Kidney (tissue), 14 donors: Measurements from ENCODE around the gene CMTM7. TPM values are rescaled to one million over a fixed set of nuclear protein-coding genes. Genes with fewer than 3 reads are reported as not detected.
"Not testable (repeated sequence)": the region's sequence is repeated elsewhere in the genome, so short reads cannot be mapped to it uniquely, and the experiment has no call there.

Experiments used
- DNase-seq, 5 donors: peaks; one replicate each; pipeline ENCODE4 v3.0.0-alpha.2; 2013 to 2020
- FAIRE-seq: peaks from 2 replicates; lab custom pipeline; 2012; peaks lifted over from hg19 to GRCh38; lab: Jason Lieb, UNC
- H3K27ac ChIP-seq, 2 donors: one replicate each; pipeline ENCODE4 v1.7.0; 2013; ENCODE audit warnings: low read depth in 2 of 2, low read length in 2 of 2, inconsistent platforms in 1 of 2
- H3K27me3 ChIP-seq: one replicate; pipeline ENCODE4 v1.7.1; 2013; ENCODE audit warnings: low read length, inconsistent platforms; ENCODE audit not compliant: control insufficient read depth, insufficient read depth
- H3K36me3 ChIP-seq, 3 donors: one replicate each; pipeline versions ENCODE4 v1.7.0 to v1.7.1; 2013; ENCODE audit warnings: low read length in 3 of 3, control low read depth in 1 of 3, inconsistent platforms in 1 of 3; ENCODE audit not compliant: insufficient read depth in 3 of 3, control insufficient read depth in 2 of 3
- H3K4me1 ChIP-seq, 3 donors: one replicate each; pipeline versions ENCODE4 v1.7.0 to v1.7.1; 2013; ENCODE audit warnings: low read length in 3 of 3, inconsistent platforms in 1 of 3, low read depth in 1 of 3; ENCODE audit not compliant: control insufficient read depth in 2 of 3, insufficient read depth in 2 of 3
- H3K4me3 ChIP-seq, 3 donors: one replicate each; pipeline versions ENCODE4 v1.7.0 to v1.8.1; 2013; ENCODE audit warnings: low read length in 3 of 3, control low read depth in 1 of 3, inconsistent platforms in 1 of 3
- H3K9ac ChIP-seq, 3 donors: one replicate each; pipeline versions ENCODE4 v1.7.0 to v1.7.1; 2013; ENCODE audit warnings: low read length in 3 of 3, control low read depth in 1 of 3, inconsistent platforms in 1 of 3
- H3K9me3 ChIP-seq, 3 donors: one replicate each; pipeline versions ENCODE4 v1.7.0 to v1.7.1; 2013; ENCODE audit warnings: low read length in 3 of 3, control low read depth in 1 of 3, inconsistent platforms in 1 of 3; ENCODE audit not compliant: control insufficient read depth in 2 of 3, insufficient read depth in 1 of 3
- intact Hi-C: fragments of 100-400 bp; cut with DNase I; formaldehyde crosslinking; loops from one replicate; pipeline ENCODE4 v1.11.1; 2022
- polyA plus RNA-seq: library from polyadenylated mRNA; stranded (reverse); fragments of 350-450 nt; fragmentation: Illumina TruSeq; extraction: RNeasy Lipid Tissue Mini Kit (QIAGEN cat#74804); gene quantifications from one replicate; pipeline ENCODE4 v1.2.3, GENCODE V29; 2014; ENCODE audit warnings: low read depth, low replicate concordance; ENCODE audit not compliant: insufficient read depth
- total RNA-seq: library from RNA; stranded (reverse); fragmentation: NEBNext Ultra II Directional; extraction: Animal tissue kit (Norgen Biotek cat#: 25700); gene quantifications from one replicate; pipeline ENCODE4 v1.2.1, GENCODE V29; 2021
- TF ChIP-seq, protein P1 (sequence below): IDR thresholded peaks from 3 replicates; pipeline ENCODE4 v1.5.1; 2012; ENCODE audit warnings: mild to moderate bottlenecking, moderate library complexity, borderline replicate concordance; ENCODE audit not compliant: insufficient read depth; ENCODE audit errors: extremely low read depth
- donor health status: control.
- donor health status: control.
- donor health status: control.
- donor health status: control.
- donor health status: control.
- donor health status: DM: yes; HTN: yes; CAD: no.
- donor health status: Normal renal cell carcinoma (clear cell type).

The CMTM7 gene
- total and polyA plus RNA-seq, 2 donors from 2014 or later, result 26.0 to 38.2 TPM

DNA sequence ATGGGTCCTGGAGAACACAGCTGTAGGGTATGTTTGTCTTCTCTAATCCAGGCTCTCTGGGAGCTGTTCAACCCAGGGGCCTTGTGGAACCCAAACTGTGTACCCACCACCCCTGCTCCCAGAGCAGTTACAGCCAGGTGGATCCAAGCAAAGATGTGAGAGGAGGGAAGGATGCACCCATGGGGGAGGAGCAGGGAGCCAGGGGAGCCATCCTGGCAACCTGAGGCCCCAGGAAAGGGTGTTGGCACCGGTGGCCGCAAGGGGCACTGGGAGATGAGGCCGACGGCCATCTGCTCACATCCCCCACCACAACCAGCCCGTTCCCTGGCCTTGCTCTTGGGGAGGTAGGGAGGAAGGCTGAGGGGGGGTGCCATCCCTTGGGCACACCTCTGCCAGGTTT, 67.8 kb downstream of the CMTM7 start:
- H3K36me3 ChIP-seq, result no peaks in the 10 kb centered on the region
- H3K4me3 ChIP-seq, result no peak overlapping the region
- H3K9me3 ChIP-seq, result no peaks in the 10 kb centered on the region
- DNase-seq (no peak), FAIRE-seq (no peak)
- no peaks in the 10 kb centered on the region for H3K27me3 ChIP-seq
- no peak overlapping the region for H3K9ac ChIP-seq
- H3K4me1 ChIP-seq, result peaks cover 0 to 2% (median 0%) of the 10 kb centered on the region in 3 donors
- intact Hi-C loops, result no loop called here
- no peak overlapping the region for H3K27ac ChIP-seq
- TF ChIP-seq, protein P1, sequence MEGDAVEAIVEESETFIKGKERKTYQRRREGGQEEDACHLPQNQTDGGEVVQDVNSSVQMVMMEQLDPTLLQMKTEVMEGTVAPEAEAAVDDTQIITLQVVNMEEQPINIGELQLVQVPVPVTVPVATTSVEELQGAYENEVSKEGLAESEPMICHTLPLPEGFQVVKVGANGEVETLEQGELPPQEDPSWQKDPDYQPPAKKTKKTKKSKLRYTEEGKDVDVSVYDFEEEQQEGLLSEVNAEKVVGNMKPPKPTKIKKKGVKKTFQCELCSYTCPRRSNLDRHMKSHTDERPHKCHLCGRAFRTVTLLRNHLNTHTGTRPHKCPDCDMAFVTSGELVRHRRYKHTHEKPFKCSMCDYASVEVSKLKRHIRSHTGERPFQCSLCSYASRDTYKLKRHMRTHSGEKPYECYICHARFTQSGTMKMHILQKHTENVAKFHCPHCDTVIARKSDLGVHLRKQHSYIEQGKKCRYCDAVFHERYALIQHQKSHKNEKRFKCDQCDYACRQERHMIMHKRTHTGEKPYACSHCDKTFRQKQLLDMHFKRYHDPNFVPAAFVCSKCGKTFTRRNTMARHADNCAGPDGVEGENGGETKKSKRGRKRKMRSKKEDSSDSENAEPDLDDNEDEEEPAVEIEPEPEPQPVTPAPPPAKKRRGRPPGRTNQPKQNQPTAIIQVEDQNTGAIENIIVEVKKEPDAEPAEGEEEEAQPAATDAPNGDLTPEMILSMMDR, result no peak

DNA sequence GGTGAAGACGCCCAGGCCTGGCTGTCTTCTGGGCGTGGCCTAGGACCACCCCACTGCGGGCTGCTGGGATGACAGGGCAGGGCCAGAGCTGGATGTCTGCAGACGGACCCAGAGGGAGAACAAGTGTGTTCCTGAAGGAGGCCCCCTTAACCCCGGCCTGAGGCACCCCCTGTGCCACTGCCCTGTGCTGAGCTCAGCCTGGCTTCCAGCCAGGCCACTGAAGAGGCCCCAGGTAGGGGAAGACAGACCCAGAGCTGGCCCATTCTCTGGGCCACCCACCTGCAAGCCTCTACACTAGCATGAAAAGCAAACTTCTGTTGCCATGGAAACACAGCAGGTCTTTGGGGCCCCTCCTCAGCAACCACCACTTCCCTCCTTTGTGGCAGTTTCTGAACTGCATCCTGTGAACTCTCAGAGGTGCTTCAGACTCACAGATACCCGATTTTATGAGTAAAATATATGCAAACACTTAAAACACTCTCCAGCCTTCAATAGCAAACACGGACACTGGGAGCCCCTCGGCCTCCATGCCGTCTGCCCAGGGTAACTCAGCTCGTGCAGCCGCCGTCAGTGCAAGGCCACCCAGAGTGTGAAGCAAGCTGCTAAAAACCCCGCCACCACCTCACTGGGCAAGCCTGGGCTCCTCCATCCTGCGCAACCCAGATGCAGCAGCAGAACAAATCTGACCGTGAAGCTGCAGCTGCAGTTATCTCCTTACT, 68.5 kb downstream of the CMTM7 start:
- no peak for FAIRE-seq
- peaks cover 0 to 2% (median 0%) of the 10 kb centered on the region in 3 donors for H3K4me1 ChIP-seq
- no peaks in the 10 kb centered on the region for H3K9me3 ChIP-seq
- intact Hi-C loops, result no loop called here
- TF ChIP-seq, protein P1, result no peak
- H3K36me3 ChIP-seq, result no peaks in the 10 kb centered on the region
- H3K9ac ChIP-seq, result no peak overlapping the region
- peak in 3 of 5 donors; percentile 54 to 57 (median 57) for DNase-seq
- H3K27ac ChIP-seq, result no peak overlapping the region
- H3K4me3 ChIP-seq, result no peak overlapping the region
- H3K27me3 ChIP-seq, result no peaks in the 10 kb centered on the region

DNA sequence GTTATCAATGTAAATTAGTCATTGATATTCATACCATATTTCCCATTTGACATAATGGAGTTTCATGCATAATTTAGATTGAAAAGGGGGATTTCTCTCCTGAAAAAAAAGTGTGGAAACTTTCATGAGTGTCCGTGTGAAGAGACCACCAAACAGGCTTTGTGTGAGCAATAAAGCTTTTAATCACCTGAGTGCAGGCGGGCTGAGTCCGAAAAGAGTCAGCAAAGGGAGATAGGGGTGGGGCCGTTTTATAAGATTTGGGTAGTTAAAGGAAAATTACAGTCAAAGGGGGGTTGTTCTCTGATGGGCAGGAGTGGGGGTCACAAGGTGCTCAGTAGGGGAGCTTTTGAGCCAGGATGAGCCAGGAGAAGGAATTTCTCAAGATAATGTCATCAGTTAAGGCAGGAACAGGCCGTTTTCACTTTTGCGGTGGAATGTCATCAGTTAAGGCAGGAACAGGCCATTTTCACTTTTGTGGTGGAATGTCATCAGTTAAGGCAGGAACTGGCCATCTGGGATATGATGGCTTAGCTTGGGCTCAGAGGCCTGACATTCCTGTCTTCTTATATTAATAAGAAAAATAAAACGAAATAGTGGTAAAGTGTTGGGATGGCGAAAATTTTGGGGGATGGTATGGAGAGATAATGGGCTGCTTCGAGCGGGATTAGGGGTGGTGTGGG, 69.3 kb downstream of the CMTM7 start:
- H3K9ac ChIP-seq, H3K36me3 ChIP-seq, FAIRE-seq, H3K27me3 ChIP-seq, H3K4me3 ChIP-seq, intact Hi-C loops, H3K9me3 ChIP-seq, H3K27ac ChIP-seq, H3K4me1 ChIP-seq, DNase-seq: not testable (repeated sequence)

DNA sequence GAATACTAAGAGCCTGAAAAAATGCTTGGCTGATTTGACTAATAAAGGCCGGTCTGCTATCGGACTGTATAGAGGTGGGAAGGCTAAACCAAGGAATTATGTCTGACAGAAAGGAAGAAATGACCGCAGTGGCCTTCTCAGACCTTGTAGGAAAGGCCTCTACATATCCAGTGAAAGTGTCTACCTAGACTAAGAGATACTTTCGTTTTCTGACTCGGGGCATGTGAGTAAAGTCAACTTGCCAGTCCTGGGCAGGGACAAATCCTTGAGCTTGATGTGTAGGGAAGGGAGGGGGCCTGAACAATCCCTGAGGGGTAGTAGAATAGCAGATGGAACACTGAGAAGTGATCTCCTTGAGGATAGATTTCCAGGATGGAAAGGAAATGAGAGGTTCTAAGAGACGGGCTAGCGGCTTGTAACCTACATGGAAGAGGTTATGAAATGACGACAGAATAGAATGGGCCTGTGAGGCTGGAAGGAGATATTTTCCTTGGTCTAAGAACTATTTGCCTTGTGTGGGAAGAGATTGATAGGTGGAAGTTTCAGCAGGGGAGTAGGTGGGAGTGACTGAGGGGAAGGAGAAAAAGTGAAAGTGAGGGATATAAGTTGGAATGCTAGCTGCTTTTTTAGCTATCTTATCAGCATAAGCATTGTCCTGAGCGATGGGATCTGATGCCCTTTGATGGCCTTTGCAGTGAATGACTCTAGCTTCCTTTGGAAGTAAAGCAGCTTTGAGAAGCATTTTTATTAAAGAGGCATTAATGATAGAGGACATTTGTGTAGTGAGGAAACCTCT, 70.7 kb downstream of the CMTM7 start:
- FAIRE-seq, H3K27me3 ChIP-seq, DNase-seq, H3K9ac ChIP-seq, intact Hi-C loops, H3K4me3 ChIP-seq, H3K4me1 ChIP-seq, H3K36me3 ChIP-seq, H3K9me3 ChIP-seq: not testable (repeated sequence)
- H3K27ac ChIP-seq, result peak overlapping the region in 1 of 2 donors; percentile 37

DNA sequence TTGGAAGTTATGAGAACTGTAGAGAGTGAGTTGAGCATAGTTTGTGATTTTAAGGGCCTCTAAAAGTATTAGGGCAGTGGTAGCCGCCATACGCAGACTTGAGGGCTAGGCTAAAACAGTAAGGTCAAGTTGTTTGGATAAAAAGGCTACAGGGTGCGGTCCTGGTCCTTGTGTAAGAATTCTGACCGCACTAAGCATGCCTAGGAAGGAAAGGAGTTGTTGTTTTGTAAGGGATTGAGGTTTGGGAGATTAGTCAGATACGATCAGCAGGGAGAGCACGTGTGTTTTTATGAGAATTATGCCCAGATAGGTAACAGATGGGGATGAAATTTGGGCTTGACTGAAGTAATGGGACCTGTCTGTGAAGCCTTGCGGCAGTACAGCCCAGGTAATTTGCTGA, 71.8 kb downstream of the CMTM7 start:
- DNase-seq, H3K4me3 ChIP-seq, intact Hi-C loops, H3K27me3 ChIP-seq, H3K9ac ChIP-seq, H3K27ac ChIP-seq, H3K9me3 ChIP-seq, H3K4me1 ChIP-seq, H3K36me3 ChIP-seq, FAIRE-seq: not testable (repeated sequence)

DNA sequence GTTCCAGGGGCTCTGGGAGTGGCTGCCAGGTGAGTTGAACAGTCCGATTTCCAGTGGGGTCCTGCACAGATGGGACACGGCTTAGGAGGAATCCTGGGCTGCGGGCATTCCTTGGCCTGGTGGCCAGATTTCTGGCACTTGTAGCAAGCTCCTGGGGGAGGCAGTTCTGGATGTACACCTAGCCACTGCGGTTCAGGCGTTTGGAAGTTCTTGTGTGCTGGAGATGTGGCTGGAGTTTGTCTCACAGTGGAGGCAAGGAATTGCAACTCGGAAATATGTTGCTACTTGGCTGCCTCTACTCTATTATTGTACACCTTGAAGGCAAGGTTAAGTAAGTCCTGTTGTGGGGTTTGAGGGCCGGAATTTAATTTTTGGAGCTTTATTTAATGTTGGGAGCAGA, 73.1 kb downstream of the CMTM7 start:
- H3K9me3 ChIP-seq, H3K27me3 ChIP-seq, H3K9ac ChIP-seq, DNase-seq, H3K4me3 ChIP-seq, H3K36me3 ChIP-seq, H3K4me1 ChIP-seq, intact Hi-C loops, FAIRE-seq, H3K27ac ChIP-seq: not testable (repeated sequence)
